HG03108 (cell line): ENCODE results near the gene ANKRD11.
"Not testable (repeated sequence)": the region's sequence is repeated elsewhere in the genome, so short reads cannot be mapped to it uniquely, and the experiment has no call there.

Experiments used
- ATAC-seq: cut with Tn5 transposase; IDR thresholded peaks from one replicate; pipeline ENCODE4 v1.9.1; 2021; ENCODE audit warnings: moderate library complexity; ENCODE audit not compliant: unreplicated experiment

ANKRD11 gene

DNA sequence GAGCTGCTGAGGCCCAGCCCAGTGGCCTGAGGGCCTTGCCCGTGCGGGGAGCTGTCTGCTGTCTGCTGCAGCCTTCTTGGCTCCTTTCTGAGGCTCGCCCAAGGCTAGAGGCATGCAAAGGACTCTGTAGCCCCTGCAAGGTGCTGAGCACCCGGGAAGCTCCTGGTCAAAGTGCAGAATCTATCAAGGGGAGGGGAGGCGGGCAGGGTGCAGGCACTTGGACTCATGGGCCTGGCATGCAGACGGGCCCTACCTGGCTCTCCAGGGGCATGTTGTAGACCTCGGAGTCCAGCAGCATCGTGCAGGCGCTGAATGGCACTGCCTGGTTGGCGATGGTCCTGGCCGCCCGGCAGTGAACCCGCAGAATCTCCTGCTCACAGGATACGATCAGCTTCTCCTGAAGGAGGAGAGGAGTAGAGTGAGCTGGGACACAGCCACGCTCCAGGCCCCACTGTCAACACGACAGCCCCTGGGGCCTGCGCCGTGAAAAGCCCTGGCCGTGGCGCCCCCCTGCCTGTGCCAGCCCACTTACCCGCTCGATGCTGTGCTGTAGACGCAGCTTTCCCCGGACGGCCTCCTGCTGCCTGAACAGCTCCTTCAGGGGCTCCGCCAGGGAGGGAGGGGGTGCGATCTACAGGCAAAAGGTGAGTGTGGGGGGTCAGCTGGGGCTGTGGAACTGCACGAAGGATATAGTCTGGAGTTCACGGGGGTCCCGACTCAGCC is 215.6 kb downstream of the ANKRD11 start:
- no peak for ATAC-seq

- ATAC-seq = no peak
These were observed 216.5 kb downstream of the ANKRD11 start for GRCh38 chr16:89273741-89274472.

- no peak for ATAC-seq
These were observed 217.7 kb downstream of the ANKRD11 start for GRCh38 chr16:89272631-89273030.

DNA sequence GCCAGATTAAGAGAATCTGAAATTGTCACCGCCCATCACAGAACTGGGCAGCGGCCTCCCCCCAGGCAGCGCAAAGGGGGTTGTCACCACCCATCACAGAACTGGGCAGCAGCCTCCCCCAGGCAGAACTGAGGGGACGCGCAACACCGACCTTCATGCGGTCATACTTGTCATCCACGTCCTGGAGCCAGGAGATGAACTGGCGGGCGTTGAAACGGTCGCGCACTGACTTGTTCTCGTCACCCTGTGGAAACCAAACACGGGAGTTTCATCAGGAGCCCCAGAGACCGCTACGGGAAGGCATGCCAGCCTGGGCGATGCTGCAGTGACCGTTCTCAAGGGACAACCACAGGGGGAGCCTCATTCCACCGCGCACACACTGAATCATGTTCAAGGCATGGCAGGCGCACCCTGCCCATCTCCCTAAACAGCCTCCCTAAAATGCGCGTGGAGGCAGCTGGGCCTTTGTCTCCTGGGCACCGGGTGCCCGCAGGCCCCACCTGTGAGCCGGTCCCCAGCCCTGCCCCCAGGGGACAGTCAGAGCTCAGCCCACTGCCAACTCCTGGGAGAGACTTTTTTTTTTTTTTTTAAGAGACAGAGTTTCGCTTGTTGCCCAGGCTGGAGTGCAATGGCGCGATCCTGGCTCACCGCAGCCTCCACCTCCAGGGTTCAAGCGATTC is 219.6 kb downstream of the ANKRD11 start:
- ATAC-seq = no peak

DNA sequence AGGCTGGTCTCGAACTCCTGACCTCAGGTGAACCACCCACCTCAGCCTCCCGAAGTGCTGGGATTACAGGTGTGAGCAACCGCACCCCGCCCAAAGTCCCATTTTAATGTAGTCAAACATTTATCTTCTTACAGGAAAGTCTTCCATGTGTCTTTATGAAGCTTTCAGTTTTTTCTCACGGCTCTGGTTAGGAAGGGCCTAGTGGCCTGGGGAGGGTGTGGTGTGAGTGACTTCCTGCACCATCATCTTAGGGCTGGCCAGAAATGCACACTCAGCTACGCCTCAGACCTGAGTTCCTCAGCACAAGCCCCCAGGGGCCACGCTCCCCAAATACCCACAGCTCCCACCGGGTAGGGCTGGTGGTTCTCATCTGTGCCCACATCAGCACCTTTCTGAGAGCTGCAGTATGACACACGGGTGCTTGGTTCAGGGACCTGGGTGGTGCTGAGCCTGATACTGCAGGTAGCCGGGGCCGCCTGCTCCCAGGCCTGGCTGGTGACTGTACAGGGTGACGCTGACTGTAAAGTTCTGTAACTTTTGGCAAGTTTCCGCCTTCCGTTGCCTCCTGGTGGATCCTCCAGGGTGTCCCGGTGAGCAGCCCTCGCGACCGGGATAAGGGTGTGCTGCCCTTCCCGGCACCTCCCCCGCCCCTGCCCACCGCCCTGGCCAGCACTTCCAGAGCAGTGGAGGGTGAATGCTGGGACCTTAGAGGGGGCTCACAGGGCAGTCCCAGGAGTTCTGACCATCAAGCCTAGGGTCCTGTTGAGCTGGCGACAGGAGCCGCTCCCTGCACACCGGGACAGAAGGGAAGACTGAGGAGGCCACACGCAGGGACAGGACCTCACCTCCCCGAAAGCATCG is 220.3 kb downstream of the ANKRD11 start:
- no peak for ATAC-seq

DNA sequence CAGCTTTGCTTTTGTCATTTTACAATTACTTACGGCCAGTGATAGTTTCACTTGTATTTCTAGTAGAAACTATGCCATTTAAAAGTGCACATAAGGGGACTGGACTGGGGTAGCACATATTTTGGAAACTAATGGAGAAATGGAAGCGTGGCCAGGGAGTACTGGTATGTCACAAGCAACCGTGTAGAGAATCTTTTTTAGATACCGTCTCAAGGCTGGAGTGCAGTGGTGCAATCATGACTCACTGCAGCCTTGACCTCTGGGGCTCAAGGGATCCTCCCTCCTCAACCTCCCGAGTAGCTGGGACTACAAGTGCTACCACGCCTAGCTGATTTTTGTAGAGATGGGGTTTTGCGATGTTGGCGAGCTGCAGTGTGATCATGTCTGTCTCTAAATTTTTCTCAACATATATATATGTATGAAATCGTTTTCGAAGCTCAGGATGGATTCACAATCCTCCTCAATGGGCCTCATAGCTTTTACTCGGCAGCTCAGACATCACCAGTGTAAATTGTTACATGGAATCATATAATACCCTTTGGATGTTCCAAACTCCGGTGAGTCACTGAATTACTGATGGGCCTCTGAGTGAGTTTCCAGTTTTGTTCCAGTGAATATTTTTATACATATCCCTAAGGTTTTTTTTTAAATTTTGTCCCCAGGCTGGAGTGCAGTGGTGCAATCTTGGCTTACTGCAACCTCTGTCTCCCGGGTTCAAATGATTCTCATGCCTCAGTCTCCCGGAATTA is 221.2 kb downstream of the ANKRD11 start:
- no peak for ATAC-seq

DNA sequence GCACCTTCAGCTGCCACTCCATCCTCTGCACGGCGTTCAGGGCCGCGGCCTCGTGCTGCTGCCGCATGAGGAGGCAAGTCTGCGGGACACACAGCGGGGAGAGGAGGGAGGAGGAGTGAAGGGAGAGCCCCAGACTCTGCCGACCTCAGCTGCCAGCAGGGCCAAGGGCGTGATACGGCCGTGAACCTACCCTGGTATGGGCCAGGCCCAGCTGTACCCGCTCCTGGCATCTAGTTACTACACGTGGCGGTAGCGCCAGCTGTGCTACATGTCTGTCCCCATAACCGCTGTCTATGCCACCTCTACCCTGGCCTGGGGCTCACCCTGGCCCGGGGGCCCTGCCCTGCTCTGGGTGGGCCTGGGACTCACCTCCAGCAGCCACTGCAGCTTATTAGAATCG is 221.8 kb downstream of the ANKRD11 start:
- no peak for ATAC-seq

DNA sequence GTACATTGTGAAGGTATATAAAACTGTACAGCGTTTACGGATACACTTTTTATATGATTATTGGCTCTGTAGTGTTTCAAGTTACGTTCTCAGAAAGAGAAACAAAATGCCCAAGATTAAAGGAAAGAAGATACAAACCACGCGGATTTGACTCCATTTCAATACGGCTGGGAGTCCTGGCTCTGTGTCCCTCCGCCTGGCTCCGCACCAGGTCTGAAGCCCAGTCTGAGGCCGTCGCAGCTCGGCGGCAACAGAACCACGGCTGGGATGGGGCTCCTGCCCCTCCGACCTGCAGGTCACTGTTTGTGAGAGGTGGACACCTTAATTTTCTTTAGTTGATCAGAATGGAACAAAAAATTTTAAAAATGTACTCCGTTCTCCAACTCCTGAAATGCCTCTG is 222.6 kb downstream of the ANKRD11 start:
- not testable (repeated sequence) for ATAC-seq

GRCh38 chr16:89266521-89267134 is 223.7 kb downstream of the ANKRD11 start:
- no peak for ATAC-seq

- ATAC-seq = no peak
These were observed 224.7 kb downstream of the ANKRD11 start for GRCh38 chr16:89265647-89266046.

- ATAC-seq = no peak
These were observed 225.4 kb downstream of the ANKRD11 start for GRCh38 chr16:89264800-89265550.

GRCh38 chr16:89261691-89262563 is 228.4 kb downstream of the ANKRD11 start:
- ATAC-seq = no peak

GRCh38 chr16:89259901-89260300 is 230.5 kb downstream of the ANKRD11 start:
- ATAC-seq = not testable (repeated sequence)

- ATAC-seq = no peak
These were observed 232.4 kb downstream of the ANKRD11 start for GRCh38 chr16:89257757-89258465.

- ATAC-seq = no peak
These were observed 233.1 kb downstream of the ANKRD11 start for GRCh38 chr16:89257281-89257731.

DNA sequence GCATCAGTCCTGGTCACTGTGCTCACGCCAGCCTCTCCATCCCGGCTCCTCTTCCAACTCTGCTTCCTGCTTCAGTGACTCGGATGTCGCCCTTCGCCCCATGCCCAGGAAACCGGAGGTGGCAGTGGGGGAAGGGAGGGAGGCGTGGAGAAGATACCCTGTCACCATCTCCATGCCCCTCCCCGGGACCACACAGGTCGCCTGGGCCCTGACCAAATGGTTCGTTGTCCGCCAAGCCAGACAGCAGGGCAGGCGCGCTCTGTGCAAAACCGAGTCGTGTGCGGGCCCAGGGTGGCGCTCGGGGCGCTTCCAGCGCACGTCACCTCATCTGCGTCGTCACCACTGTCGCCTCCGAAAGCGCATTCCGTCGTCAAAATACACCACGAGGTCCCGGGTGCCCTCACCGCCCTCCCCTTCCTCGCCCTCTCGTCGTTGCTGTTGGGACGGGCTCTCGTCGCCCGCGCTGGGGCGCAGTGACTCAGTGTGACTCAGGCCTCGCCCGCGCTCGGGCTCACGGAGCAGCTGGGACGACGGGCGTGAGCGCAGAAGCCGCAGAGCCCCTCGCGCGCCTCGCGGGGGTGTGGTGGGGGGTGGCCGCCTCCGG is 233.6 kb downstream of the ANKRD11 start:
- no peak for ATAC-seq
